Measurements from ENCODE around the gene ASIC3.
"Not testable (repeated sequence)": the region's sequence is repeated elsewhere in the genome, so short reads cannot be mapped to it uniquely, and the experiment has no call there.

Gene ASIC3

DNA sequence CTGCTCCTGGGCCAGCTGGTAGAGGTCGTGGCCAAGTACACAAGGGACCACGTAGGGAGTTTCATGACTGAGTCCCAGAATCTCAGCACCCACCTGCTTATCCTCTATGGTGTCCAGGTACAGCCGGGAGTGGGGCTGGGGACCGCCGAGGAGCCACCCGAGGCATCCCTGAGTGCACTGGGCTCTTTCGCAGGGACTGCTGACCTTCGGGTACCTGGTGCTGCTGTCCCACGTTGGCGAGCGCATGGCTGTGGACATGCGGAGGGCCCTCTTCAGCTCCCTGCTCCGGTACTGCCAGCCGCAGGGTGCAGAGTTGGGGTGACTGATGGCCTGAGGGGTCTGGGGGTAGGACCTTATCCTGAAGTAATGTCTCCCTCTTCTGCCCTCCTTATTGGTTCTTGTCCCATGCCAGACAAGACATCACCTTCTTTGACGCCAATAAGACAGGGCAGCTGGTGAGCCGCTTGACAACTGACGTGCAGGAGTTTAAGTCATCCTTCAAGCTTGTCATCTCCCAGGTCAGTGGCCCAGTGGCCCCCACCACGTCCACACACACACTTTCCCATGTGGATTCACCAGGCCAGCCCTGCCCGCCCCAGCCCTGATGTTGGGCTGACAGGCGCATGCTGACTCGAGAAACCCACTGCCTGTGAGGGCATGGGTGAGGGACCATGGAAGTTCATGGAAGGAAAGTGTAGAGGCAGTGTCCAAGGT lies 13.9 kb upstream of the ASIC3 start:
- DNase-seq: no peak

DNA sequence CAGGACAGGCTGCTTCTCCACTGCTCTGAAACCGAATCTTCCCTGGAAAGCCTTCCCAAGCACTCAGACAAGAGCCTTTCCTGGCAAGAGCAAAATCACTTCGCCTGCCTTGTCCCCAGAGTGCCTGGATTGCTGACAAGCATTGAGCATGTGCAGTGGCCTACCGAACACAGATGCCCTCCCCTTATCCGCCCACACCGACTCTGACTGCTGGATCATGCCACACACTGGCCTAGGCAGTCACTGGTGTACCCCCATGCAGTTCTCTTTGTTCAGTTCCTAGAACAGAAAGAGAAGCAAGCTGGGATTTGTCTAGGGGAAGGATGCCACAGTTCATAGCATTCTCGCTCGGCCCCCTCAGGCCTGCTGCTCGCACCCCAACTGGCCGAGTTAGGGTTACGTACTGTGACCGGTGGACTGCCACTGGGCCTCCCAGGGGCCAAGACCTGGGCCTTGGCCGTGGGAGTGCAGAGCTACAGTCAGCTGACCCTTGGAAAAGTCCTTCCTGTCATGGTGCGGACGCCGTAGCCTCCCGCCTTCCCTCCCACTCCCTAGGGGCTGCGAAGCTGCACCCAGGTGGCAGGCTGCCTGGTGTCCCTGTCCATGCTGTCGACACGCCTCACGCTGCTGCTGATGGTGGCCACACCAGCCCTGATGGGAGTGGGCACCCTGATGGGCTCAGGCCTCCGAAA lies 13.2 kb upstream of the ASIC3 start:
- DNase-seq: no peak

DNA sequence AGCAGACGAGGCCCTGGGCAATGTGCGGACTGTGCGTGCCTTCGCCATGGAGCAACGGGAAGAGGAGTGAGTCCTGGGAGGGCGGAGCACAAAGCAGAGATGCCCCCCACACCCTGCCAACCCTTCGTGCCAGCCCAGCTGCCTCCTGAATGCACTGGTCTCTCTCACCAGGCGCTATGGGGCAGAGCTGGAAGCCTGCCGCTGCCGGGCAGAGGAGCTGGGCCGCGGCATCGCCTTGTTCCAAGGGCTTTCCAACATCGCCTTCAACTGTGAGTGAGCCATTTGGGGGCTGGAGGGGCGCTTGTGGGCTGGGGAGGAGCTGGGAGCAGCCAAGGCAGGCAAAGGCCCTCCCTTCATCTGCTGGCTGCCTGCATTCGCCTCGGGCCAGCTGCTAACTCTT lies 12.4 kb upstream of the ASIC3 start:
- DNase-seq: no peak

- DNase-seq: no peak
These were observed 9.1 kb upstream of the ASIC3 start for GRCh38 chr7:151038951-151039849.

DNA sequence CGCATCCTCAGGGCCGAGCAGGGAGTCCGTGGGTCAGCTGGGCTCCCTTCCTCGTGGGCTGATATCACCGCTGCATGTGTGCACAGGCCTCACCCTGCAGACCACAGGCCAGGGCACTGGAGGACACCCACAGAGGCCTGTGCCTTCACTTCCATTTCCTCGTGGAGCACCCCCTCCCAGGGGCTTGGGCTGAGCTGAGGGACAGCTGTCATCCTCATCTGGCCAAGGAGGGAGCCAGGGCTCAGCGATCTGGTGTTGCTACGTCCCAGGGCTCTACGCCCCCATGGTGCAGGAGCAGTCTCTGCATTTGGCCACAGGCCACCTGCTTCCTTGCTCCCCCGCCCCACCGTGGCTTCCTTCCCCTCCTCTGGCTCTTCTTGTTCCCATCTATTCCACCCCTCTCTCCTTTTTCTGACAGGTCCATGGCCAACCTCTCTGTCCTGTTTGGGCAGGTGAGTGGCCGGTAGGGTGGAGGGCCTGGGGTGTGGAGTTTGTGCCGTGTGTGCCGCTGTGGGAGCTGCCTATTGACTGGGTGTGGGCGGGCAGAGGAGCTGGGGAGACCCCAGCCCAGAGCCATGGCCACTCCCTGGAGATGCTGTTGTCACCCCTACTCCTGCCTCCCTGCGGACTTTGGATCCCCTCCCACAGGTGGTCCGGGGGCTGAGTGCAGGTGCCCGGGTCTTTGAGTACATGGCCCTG lies 8.3 kb upstream of the ASIC3 start:
- no peak for DNase-seq

DNA sequence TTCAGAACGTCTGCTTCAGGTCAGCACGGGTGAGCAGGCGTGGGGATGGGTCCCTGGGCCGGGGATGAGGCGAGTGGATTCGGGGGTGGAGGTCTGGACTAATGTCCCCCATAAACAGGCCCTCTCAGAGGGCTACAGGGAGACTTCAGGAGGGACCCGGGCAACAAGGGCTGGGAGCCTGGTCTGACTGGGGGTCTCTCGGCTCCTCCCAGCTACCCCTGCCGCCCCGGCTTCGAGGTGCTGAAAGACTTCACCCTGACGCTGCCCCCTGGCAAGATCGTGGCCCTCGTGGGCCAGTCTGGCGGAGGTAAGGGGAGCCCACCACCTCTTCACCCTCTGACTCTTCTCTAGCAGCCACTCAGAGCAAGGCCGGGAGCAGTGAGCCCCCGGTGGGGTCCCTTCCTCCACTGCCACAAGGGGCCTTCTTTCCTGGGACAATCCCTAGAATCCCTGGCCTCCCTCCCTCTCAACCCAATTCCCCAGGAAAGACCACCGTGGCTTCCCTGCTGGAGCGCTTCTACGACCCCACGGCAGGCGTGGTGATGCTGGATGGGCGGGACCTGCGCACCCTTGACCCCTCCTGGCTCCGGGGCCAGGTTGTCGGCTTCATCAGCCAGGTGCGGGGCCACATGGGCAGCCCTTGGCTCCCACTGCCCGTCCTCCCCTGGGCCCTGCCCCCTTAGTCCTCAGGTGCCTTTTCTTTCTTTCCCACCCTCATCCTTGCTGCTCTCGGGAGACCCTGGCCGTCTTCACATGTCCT lies 7.5 kb upstream of the ASIC3 start:
- DNase-seq: no peak

GRCh38 chr7:151043449-151043848 lies 4.9 kb upstream of the ASIC3 start:
- not testable (repeated sequence) for DNase-seq

DNA sequence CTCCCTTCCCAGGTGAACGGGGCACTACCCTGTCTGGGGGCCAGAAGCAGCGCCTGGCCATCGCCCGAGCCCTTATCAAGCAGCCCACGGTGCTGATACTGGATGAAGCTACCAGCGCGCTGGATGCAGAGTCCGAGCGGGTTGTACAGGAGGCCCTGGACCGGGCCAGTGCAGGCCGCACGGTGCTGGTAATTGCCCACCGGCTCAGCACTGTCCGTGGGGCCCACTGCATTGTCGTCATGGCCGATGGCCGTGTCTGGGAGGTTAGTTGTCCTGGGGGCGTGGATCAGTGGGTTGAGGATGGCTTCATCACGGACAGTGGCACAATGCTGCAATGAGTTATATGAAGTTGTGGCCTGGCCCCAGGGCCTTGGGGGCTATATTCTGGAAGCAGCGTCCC lies 4.4 kb upstream of the ASIC3 start:
- no peak for DNase-seq

DNA sequence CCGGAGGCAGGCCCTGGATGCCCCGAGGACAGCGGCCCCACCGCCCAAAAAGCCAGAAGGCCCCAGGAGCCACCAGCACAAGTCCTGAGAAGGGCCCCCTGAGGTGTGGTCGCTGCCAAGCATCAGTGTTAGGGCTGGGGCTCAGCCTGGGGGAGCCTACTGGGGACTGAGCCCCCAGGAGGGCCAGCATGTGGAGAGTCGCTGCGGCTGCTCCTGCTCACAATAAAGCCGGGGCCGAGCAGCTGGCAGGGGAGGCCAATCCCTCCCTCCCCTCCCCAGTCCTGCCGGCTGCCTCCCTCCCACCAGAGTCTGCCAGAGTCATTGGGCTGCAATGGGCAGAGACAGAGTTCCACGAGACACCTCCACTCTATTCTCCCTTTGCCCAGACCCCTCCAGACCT lies 3.1 kb upstream of the ASIC3 start:
- DNase-seq: no peak

GRCh38 chr7:151045967-151046366 lies 2.4 kb upstream of the ASIC3 start:
- no peak for DNase-seq

DNA sequence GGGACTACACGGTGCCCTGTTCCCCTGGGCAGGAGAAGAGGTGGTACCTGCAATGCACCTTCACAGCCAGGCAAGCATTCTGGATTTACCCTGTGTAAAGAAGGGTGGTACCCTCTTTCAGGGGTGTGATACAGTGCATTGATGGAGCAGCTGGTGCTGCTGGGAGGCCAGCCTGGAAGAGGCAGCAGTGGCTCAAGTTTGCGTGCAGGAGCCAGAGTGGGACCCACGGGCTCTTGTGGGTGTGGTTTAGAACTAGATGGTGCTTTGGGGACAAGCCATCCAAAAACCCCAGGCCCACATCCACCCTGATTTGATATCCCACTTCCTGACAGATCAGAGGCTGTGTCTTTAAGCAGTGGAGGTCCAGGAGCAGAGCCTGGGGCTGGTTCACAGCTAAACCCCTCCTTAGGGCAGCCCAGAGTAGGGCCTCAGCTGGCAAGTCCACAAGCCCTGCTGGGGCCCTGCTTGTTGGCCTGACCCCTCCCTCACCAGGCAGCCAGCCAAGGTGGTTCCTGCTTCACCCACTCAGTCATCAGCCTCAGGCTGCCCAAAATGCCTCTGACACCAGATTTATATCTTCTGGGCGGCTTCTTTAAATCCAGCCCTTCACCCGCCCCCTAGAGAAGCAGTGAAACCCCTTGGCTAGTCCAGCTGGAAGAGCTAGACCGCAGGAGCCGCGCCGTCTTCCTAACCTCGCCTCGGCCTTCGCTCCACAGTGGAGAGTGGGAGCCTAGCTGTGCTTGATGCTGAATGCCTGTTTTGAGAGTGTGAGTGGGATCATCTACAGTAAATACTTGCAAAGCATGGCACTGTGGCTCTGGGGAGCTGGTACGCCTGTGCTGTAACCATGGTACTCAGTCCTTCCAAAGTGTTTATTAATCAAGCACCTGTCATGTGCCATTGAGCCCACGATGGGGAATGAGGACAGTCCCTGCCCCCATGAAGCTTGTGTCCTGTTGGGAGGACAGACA lies 1.4 kb upstream of the ASIC3 start:
- peak; percentile 35 to 49 for DNase-seq

DNA sequence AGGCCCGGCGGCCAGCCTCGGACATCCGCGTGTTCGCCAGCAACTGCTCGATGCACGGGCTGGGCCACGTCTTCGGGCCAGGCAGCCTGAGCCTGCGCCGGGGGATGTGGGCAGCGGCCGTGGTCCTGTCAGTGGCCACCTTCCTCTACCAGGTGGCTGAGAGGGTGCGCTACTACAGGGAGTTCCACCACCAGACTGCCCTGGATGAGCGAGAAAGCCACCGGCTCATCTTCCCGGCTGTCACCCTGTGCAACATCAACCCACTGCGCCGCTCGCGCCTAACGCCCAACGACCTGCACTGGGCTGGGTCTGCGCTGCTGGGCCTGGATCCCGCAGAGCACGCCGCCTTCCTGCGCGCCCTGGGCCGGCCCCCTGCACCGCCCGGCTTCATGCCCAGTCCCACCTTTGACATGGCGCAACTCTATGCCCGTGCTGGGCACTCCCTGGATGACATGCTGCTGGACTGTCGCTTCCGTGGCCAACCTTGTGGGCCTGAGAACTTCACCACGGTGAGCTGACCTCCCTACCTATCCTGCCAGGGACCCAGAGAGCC lies 656 bp downstream of the ASIC3 start:
- DNase-seq: no peak

- no peak for DNase-seq
These were observed 2.8 kb downstream of the ASIC3 start for GRCh38 chr7:151051108-151051507.

DNA sequence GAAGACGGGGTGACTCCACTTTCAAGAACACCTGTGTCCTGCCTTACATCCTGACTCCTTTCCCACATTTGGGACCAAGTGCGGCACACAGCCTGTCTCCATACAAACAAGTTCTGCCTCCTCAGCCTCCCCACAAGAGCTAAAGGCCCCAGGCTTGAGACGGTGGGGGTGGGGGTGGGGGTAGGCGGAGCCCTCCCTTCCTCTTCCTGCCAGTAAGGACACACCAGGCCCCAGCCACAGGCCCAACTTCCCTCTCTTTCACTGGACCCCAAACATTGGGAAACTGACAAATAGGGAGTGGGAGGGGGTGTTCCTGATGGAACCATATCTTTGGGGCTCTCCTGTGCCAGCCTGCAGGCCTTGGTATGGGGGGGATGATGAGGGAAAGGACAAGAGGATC lies 4.8 kb downstream of the ASIC3 start:
- DNase-seq: no peak

GRCh38 chr7:151053751-151054150 lies 5.4 kb downstream of the ASIC3 start:
- no peak for DNase-seq

DNA sequence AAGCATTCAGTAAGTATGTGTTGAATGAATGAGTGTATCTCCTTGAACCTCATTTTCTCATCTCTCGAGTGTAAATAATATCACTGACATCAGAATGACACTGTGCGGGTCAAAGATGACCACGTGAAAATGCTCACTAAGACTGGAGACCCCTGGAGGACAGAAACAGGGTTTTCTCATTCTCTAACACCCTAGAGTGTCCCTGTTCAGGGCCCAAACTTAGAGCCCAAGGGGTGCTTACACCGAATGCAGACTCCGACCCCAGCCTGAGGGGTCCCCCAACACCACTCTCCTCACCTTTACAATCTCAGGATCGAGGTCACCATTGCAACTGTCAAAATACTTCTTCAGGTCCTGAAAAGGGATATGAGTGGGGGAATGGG lies 7.9 kb downstream of the ASIC3 start:
- no peak for DNase-seq

DNA sequence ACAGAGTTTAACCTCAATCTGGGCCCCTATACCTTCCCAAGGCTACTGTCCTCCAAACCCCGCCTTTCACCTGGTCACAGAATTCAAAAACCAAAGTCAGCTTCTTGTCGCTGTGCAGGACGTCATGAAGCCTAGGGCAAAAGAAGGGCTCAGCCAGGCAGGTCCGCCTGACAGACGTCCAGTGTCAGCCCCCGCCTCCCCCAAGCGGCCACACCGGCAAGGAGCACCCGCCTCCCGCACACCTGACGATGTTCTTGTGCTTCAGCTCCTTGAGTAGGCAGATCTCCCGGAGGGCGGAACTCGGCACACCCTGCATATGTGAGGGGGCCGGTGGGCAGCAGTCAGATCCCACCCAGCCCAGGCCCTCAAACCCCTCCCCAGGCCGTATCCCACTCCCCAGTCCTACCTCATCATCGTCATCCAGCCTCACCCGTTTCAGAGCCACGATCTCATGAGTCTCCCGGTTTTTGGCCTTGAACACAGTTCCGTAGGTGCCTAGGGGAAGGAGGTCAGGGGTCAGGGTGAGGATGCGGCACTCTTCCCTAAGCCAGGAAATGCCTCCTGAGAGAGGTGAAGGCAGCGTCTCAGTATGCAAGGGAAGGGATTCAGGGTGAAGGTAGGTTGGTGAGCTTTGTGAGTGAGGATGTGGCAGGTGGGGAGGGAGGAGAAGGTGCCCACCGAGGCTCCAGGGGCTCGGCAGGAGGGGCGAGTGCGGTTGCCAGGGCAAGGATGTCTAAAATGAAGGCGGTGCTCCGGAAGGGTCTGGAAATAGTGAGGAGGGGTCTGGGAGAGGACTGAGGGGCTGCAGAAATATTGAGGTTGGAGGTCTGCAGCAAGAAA lies 8.6 kb downstream of the ASIC3 start:
- no peak for DNase-seq

DNA sequence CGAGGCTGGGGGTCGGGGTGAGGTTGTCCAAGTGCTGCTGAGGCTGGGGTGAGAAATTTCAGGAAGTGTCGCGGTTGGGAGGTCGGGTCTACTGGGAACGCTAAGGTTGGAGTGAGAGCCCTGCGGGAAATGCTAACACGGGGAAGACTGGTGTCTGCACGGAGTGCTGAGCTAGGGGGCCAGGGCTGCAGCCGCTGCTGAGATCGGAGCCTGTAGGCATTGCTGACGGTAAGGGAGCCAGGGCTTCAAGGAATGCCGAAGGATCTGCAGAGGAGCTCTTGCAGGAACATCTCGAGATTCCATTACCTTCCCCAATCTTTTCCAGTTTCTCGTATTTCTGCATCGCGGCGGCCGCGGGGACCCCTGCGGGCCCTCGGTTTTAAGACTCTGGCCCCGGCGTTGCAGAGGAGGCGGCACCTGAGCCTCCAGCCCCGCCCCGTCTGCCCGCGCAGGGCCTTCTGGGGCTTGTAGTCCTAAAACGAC lies 9.2 kb downstream of the ASIC3 start, which contains the start of gene CDK5:
Gene CDK5 (minus strand): TSS at position 392 of the 483 bp plus-strand sequence. CDS start 49 bp downstream, at position 343.
- DNase-seq: no peak

GRCh38 chr7:151057989-151058780 lies 9.9 kb downstream of the ASIC3 start:
- peak; percentile 99 for DNase-seq
